Measurements from ENCODE around the gene RPL37A.

DNA sequence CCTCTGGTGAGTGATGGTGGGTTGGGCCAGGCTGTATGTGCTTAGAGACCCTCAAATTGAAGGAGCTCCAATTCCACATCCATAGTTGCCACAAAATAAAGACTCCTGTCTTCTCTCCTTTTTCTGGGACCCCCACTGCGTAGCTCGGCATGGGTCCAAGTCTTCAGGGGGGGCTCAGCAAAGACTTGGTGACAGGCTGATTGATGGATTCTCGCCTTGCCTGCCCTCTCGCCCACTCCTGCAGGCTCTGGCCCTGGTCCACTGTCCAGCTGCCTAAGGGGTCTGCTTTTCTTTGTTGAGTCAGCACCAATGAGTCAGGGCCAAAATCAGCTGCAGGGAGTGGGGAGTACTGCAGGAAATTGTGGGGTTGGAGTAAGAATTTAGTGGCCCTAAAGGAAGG lies 21.5 kb downstream of the RPL37A start:
- TF ChIP-seq POLR2AphosphoS5 (IDR thresholded peaks at IDR 0.05) = no peak
- TF ChIP-seq, protein P1, sequence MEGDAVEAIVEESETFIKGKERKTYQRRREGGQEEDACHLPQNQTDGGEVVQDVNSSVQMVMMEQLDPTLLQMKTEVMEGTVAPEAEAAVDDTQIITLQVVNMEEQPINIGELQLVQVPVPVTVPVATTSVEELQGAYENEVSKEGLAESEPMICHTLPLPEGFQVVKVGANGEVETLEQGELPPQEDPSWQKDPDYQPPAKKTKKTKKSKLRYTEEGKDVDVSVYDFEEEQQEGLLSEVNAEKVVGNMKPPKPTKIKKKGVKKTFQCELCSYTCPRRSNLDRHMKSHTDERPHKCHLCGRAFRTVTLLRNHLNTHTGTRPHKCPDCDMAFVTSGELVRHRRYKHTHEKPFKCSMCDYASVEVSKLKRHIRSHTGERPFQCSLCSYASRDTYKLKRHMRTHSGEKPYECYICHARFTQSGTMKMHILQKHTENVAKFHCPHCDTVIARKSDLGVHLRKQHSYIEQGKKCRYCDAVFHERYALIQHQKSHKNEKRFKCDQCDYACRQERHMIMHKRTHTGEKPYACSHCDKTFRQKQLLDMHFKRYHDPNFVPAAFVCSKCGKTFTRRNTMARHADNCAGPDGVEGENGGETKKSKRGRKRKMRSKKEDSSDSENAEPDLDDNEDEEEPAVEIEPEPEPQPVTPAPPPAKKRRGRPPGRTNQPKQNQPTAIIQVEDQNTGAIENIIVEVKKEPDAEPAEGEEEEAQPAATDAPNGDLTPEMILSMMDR (IDR thresholded peaks at IDR 0.05) = no peak
- no peak for TF ChIP-seq POLR2A (IDR thresholded peaks at IDR 0.05)
